HG03064 (cell line): ENCODE measurements around the gene ZFP92.
"Not testable (repeated sequence)": the region's sequence is repeated elsewhere in the genome, so short reads cannot be mapped to it uniquely, and the experiment has no call there.

Experiments used
- ATAC-seq: cut with Tn5 transposase; IDR thresholded peaks from one replicate; pipeline ENCODE4 v1.9.1; 2021; ENCODE audit warnings: low read depth; ENCODE audit not compliant: unreplicated experiment

The ZFP92 gene

DNA sequence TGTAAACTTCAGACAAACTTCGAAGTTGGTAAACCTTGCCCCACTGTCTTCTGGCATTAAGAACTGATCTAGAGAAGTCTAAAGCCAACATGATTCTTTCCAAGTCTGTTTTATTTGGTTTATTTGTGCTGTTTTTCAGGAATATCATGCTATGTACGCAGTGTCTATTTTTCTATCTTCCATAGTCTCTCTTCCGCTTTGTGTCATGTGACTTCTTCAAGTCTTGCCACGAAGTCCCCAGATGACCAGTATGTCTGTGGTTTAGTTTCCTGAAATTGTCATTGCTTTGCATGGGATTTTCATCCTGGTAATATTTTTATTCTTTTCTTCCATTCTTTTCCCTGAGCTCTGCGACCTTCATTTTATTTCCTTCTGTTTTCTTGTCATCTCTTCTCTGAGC lies 25.2 kb upstream of the ZFP92 start:
- no peak for ATAC-seq

DNA sequence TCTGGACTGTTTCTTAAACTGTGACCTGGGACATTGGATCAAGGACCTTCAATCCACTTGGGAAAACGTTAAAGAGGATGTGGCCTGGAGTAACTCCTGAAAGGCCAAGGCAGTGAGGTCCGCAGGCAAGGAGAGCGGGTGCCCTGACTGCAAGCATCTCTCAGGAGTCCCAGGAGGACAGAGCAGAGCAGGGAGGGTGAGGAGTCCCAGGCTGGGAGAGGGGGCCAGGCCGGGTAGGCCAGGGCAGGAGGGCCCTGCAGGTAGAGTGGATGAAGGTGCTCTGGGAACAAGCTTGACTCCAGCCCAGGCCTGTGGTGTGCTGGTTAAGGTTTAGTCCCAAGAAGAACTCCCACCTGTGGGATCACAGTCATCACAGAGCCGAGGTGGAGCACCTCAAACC lies 23.9 kb upstream of the ZFP92 start:
- no peak for ATAC-seq

DNA sequence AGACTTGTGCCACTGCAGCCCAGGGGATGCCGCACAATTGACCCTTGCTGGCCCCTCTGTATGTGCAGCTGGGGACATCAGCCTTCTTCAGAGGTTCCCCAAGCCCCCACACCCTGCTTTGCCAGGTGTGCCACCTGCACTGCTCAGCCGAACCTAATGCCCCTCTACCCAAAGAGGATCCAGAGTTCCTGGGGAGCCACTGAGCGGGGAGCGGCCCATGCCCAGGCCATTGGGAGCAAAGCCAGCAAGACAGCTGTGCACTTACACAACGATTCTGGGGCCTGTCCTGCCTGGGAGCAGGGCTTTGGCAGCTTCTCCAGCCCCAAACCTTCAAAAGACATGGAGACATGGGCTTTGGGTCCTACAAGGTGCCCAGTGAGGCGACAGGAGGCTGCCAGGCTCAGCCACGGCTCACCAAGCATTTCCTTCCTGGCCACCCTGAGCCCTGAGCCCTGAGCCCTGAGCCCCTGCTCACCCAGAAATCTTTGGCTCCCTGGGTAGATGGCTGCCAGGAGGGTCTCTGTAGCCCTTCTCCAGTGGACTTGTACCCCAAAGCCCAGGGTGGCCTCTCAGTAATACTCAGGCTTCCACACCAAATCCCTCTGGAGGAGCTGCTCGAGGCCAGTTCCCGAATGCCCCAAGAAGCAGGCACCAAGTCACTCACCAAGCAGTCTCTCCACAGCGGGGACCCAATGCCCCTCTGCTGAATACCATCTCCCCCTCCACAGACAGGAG lies 23.1 kb upstream of the ZFP92 start:
- no peak for ATAC-seq

DNA sequence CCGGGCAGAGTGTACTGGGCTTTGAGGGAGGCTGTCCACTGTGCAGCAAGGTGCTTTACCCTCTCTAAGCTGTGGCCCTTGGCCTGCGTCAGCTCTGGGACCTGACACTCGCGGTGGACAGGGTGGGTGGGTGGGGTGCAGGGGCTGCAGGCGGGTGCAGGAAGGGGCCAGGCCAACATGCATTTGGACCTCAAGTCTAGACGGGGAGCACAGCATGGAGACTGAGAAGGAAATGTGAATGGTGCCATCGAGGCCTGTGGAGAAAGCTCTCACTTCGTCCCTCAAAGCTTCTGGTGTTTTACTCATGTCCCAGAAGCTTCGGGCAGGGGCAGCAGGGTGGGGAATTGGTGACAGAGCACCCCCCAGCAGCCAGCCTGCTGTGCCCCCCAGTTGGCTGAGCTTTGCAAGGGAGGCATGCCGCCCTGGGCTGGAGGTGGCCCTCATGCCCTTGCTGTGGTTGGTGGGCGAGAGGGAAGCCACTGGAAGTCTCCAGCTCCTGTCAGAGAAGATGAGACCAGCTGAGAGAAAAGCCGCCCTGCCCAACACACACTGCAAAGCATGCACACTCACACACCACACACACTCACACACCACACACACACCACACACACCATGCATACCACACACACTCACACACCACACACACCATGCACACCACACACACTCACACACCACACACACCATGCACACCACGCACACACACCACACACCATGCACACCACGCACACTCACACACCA lies 22.4 kb upstream of the ZFP92 start:
- no peak for ATAC-seq

DNA sequence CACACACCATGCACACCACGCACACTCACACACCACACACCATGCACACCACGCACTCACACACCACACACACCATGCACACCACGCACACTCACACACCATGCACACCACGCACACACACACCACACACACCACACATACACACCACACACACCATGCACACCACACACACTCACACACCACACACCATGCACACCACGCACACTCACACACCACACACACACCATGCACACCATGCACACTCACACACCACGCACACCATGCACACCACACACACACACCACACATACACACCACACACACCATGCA lies 21.9 kb upstream of the ZFP92 start:
- not testable (repeated sequence) for ATAC-seq

DNA sequence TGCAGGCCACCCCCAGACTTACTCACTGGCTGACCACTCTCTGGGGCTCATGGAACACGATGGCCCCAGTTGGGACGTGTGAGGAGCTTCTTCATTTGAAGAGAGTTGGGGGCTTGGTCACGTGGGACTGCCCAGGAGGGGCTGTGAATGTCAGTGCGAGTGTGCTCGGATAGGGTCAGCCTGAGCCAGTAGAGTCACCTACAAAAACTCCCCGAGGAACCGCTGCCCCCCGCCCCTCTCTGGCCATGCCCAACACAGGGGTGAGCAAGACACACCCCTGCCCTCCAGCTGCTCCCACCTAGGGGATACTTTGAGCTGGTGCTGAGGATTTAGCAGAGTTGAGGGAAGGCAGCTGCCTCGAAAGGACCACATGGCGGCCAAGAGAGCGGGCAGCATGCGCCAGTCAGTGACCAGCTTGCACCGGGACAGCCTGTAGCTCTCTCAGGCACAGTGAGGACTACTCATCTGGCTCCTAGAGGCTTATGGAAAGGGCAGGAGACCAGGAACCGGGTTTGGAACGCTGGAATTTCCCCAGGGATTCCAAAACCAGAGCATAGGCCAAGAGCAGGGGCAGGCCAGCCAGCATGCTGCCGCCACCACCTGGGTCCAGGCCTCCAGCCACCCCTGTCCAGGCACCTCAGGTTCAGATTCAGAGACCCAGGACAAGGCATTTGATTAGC lies 18.5 kb upstream of the ZFP92 start:
- no peak for ATAC-seq

DNA sequence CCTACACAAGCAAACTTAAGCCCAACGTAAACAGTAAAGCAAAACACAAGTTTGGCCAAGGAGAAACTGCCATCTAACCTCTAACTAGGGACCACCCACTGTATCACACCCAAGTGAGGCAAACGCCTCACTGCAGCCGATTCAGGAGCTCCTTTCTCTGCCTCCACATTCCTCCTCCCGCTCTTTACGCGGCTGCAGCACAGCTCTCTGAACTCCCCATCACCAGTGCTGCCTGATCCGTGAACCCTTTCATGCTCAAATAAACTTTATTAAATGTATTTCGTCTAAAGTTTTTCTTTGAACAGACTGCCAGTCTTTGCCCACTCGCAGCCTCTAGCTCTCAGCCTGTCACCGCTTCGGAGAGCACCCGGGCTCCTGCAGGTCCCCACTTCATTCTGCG lies 16.7 kb upstream of the ZFP92 start:
- ATAC-seq: no peak

DNA sequence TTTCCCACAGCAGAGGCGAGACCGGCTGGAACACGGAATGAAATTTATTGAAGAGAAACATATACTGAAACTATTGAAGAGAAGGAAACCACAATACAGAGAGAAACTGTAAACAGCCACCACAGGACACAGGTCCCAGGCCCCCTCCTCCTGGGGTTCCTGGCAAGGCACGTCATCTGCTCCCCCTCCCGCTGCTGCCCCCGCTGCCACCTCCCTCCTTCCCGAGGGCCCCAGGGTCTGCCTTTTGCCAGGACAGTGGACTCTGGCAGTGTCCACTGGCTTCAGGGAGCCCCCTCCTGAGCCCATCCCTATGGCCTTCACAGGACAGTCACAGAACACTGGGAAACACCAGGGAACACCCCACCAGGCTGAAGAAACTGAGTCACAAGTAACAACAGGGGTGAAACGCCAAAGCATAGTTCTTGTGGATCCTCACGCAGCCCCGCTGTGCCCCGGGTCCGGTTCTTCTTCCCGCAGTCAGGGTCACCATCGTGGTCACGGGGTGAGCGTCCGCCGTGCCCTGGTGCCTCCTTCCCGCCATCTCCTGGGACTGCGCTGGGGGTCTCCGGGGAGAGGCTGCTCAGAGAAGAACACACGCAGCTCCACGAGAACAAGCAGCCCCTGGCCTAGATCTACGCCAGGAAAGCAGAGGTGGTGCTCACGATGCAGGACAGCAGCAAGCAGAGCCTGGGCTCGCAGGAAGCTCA lies 15.5 kb upstream of the ZFP92 start:
- no peak for ATAC-seq

DNA sequence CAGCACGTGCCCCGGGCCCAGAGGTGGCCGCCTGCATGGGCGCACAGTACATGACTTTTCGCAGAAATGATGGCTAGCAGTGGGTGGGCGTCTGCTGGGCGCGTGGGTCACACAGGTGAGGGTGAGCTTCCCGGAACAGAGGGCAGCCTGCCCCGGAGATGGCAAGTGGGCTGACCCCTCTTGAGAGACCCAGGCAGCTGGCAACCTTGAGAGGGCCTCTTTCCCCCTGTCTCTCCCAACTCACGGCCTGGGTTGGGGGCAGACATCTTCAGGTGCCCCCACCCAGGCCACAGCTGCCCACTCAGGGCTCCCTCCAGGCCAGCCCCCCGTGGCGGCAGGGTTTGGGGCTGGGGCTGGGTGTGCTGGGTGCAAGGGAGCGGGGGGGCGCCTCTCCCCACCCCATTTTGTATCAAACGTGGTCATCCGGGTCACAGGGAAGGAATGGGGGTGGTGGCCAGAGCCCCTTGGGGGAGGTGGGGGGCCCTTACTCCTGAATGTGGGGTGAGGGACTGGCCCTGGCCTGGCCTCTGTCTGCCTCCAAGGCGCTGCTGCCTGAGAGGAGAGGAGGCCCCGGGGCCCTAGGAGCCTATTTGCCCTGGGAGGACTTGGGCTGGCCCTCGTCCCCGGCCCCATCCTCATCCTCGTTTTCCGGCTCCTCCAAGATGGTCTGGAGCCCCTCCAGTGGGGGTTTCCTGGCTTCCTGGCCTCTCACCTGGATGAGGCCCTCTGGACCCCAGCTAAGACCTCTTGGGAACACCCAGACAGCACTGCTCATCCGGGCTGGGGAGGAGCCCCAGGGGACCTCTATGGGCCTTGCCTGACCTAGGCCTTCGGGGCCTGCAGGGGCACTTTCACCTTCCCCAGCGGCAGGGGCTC lies 14.7 kb upstream of the ZFP92 start:
- no peak for ATAC-seq

DNA sequence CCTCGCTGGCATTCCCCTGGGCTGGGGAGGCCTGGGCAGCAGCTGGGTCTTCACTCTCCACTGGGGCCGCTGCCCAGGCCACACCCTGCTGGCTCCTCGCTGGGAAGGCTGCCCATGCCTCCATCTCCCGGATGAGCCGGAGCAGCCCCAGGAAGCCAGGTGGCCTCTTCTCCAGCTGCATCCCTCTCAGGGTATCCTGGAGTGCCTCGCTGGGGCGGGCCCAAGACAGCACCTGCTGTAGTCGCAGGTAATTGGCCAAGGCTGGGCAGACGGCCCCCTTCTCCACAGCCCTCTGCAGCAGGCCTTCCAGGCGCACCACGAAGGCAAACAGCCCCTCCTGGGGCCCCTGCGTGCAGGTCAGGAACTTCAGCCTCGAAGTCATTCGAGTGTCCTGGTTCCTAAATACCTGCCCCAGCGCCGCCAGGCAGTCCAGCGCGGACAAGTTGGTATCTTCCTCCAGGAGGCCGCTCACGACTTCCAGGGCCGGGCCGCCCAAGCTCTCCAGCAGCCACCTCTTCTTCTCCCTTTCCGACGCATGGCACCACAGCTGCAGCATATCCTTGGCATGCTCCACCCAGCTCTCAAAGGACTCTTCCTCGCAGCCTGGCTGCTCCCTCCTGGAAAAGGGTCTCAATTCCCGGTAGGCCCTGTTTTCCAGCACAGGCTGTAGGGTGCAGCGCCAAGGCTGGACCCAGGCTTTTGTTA lies 13.9 kb upstream of the ZFP92 start:
- no peak for ATAC-seq

DNA sequence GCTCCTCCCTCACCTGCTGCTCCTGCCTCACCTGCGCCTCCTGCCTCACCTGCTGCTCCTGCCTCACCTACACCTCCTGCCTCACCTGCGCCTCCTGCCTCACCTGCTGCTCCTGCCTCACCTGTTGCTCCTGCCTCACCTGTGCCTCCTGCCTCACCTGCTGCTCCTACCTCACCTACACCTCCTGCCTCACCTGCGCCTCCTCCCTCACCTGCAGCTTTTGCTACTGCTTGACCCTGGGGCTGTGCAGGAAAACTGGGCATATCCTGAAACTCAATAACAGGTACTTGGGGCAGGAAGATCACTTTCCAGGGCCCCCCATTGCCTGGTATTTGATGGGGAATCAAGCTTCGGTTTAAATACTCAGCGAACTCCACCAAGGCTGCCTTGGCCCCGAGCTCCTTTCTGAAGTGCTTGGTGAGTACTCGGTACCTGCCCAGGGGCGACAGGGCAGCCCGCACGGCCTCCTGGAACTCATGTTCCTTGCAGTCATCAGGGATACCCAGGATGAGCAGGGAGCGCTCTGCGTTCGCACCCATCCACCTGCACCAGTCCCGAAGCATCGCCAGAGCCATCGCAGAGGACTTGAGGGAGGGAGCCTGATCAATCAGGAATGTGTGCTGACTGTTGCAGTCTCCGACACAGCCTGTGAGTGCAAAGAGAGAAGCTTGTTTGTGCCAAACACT lies 12.9 kb upstream of the ZFP92 start:
- ATAC-seq: no peak

DNA sequence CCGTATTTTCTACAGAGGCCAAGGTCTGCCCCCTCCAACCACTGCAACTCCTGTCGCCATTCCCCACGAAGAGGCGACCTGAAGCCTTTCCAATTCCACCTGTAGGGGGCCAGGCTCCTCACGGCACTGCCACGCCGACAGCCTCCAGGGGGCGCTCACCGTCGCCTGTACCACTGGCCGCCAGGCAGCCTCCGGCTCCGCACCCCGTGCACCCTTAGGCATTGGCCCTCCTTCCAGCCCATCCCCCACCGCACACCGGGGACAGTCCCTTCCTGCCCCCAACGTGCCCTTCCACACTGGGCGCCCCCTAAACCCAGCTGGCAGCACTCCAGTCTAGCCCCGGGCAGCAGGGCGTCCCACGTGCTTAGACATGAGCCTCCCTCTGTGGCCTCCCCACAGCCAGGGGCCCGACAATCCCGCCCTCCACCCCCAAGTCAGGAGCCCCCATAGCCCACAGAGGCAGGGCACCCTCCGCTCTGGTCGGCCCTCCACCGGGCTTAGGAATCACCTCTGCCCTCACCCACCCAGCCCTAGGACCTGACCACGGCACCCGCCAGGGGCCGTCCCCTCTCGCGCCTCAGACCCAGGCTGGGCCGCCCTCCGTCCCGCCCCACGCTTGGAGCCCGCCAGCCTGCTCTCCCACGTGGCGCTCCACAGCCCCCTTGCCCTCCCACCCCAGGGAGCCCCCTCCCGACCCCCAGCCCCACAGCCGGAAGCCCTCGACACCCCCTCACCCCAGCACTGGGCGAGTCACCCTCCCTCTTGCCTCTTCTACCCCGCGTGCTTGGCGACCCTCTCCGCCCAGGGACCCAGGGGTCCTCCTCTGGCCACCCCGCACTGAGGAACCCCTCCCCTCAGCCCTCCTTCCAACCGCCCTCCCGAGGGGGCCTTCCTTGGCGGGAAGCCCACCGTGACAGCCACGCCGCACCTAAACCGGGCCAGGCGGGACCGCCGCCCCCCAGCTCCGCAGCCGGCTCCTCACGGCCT lies 10.8 kb upstream of the ZFP92 start:
- no peak for ATAC-seq

DNA sequence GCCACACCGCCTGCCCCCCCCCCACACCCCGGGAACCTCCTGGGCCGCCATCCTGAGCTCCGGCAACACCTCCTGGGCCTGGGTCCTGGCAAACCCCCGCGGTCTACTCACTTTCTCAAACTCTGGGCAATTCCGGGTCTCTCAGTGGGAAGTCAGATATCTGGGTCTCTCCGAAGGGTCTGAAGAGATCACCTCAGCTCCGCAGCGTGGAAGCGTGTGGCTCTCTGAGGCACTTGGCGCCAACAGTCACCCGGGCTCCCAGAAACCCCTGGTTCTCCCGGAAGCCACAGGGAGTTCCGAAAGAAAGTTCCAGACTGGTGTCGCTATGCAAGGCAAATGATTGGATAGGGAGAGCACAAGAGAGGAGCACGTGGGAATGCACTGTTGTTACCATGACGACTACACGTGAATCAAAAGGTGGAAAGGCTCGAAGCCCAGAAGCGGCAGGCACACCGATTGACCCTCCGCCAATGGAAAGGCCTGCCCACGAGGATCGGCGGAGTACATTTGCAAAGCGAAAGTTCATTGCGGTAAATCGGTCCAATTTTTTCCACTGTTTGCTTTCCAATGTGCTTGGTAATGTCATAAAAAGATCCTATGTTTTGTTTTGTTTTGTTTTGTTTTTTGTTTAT lies 10.0 kb upstream of the ZFP92 start, which contains the start of gene PNMA6E:
TSS of gene PNMA6E (minus strand) at position 218 of the 632 bp plus-strand sequence. CDS start 2,501 bp downstream, outside the sequence.
- ATAC-seq: no peak

DNA sequence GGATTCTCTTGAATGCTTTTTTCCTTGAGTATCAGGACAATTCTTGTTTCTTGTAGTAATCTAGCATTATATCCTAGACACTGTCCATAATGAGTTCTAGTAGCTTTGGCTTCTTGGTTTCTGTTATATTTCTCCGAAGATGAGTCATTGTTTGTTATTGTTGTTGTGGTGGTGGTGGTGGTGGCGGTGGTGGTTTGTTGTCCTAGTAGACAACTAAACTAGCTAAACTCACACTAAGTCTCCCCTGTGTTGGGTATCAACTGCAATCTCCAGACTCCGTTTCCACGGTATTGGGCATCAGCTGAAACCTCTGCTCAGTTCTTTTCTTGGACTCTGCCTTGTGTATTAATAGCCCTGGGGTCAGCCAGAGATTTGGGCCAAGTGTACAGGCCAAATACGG lies 6.9 kb upstream of the ZFP92 start:
- ATAC-seq: not testable (repeated sequence)

DNA sequence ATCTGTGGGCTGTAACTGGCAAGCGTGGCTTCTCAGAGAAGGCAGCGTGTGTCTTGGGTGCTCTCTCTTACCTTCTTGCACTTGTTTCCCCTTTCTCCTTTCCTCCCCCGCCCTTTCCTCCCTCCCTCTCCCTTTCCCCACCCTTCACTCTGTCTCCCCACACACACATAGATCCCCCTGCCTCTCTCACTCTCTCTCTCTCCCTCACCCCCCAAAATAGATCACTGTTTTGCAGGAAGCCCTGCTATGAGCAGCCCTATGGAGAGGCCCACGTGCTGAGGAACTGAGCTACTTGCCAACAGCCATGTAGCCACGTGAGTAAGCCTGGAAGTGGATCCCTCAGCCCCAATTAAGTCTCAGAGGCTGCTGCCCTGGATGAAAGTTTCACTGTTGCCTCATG lies 5.8 kb upstream of the ZFP92 start:
- ATAC-seq: no peak

DNA sequence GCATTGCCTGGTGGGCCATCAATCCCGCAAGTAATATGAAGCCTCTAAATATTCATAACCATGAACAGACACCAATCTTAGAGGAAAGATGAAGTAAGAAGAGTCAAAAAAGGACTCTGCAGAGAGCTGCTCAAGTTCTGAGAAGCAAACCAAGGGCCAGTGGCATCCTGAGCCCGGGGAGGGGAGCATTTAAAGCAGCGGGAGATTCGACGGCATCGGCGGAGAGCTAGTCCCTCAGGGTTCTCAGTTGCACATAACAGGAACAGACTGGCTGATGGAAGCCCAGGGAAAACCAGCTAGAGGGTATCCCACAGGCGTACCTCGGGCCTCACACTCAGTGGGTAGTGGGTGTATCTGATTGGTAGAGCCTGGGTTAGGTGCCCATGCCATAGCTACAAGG lies 5.3 kb upstream of the ZFP92 start:
- no peak for ATAC-seq

DNA sequence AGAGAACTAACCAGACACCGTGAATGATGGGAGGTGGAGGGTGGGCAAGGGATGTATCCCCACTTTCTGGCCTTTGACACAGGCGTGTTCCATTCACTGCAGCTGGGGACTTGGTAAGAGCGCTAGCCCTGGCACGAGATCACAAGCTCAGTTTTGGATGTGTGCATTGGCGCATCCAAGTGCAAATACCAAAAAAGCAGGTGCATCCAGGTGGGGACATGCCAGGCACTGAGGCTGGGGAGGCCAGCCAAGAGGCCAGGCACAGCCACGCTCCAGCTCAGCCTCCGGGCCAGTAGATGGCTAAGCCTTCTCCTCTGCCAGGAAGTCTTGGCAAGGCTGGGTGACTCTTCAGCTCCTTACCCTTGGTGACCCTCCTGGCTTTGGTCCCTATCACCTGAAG lies 4.4 kb upstream of the ZFP92 start:
- ATAC-seq: no peak
